Measurements from ENCODE around the gene SLCO3A1. TPM values are rescaled to one million over a fixed set of nuclear protein-coding genes. Genes with fewer than 3 reads are reported as not detected.

The SLCO3A1 gene
- total RNA-seq, 1 donor from 2014 or later, result 65.8 TPM

DNA sequence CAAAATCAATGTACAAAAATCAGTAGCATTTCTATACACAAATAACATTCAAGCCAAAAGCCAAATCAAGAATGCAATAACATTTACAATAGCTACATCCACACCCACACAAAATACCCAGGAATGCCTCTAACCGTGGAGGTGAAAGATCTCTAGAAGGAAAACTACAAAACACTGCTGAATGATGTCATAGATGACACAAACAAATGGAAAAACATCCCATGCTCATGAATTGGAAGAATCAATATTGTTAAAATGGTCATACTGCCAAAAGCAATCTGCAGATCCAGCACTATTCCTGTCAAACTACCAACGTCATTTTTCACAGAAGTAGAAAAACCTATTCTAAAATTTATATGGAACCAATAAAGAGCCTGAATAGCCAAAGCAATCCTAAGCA is 143.7 kb downstream of the SLCO3A1 start:
- Histone ChIP-seq H3K4me1 (peaks cover 9% of the 10 kb centered on the region), H3K27me3 (no peaks in the 10 kb centered on the region), H3K36me3 (no peaks in the 10 kb centered on the region), H3K27ac (no peak overlapping the region), H3K4me3 (no peak overlapping the region), H3K9me3 (no peaks in the 10 kb centered on the region)
- no peak for DNase-seq (ENCODE audit: extremely low spot score in 2 of 2)
- intact Hi-C loops (cut with DNase I), result no loop called here
- TF ChIP-seq, protein P1, sequence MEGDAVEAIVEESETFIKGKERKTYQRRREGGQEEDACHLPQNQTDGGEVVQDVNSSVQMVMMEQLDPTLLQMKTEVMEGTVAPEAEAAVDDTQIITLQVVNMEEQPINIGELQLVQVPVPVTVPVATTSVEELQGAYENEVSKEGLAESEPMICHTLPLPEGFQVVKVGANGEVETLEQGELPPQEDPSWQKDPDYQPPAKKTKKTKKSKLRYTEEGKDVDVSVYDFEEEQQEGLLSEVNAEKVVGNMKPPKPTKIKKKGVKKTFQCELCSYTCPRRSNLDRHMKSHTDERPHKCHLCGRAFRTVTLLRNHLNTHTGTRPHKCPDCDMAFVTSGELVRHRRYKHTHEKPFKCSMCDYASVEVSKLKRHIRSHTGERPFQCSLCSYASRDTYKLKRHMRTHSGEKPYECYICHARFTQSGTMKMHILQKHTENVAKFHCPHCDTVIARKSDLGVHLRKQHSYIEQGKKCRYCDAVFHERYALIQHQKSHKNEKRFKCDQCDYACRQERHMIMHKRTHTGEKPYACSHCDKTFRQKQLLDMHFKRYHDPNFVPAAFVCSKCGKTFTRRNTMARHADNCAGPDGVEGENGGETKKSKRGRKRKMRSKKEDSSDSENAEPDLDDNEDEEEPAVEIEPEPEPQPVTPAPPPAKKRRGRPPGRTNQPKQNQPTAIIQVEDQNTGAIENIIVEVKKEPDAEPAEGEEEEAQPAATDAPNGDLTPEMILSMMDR (IDR thresholded peaks at IDR 0.05), result no peak
- TF ChIP-seq POLR2AphosphoS5 (IDR thresholded peaks at IDR 0.05; ENCODE audit: insufficient read depth in 1 of 2, low read depth in 1 of 2) (no peak), POLR2A (IDR thresholded peaks at IDR 0.05) (no peak)

DNA sequence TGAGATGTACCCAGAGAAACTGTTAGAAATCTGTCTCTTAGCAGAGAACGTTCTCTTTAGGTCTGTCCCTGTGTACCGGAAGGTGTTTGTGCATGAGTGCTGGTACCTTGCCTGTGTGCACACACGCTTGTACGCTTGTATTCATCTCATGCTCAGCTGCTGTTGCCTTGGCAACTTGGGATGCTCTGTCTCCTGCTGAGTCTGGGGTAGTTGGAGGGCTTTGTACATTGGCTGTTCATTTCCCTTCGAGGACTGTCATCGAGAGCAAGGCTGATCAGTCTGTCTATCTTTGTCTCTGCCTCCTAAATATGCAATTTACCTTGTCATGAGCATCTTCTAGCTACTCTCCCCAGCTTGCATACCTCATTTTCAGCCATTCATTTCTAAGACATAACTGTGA is 147.2 kb downstream of the SLCO3A1 start:
- TF ChIP-seq POLR2A (IDR thresholded peaks at IDR 0.05) (no peak), POLR2AphosphoS5 (IDR thresholded peaks at IDR 0.05; ENCODE audit: insufficient read depth in 1 of 2, low read depth in 1 of 2) (no peak)
- TF ChIP-seq, protein P1 (IDR thresholded peaks at IDR 0.05), result no peak
- Histone ChIP-seq H3K27ac (no peak overlapping the region), H3K36me3 (no peaks in the 10 kb centered on the region), H3K4me3 (no peak overlapping the region), H3K4me1 (peaks cover 4% of the 10 kb centered on the region), H3K9me3 (no peaks in the 10 kb centered on the region), H3K27me3 (no peaks in the 10 kb centered on the region)
- no peak for DNase-seq (ENCODE audit: extremely low spot score in 2 of 2)
- intact Hi-C loops (cut with DNase I), result no loop called here

DNA sequence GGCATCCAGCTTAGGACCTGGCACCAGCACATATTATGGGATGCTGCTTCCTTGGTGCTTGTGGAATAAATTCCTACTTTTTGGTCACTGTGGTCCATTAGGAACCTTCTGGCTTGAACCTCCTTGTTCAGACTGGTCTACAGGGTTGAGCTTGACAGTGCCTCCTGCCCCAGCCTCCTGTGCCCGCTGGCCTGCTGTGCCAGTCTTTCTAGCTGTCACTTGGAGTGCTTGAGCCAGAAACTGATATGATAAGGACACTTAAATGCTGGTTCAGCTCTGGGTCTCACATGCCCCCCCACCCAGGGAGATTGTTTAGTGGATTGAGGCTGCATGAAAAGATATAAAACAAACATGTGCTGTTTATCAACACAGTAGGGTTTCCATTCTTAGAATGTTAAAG is 147.8 kb downstream of the SLCO3A1 start:
- Histone ChIP-seq H3K36me3 (no peaks in the 10 kb centered on the region), H3K27ac (no peak overlapping the region), H3K27me3 (no peaks in the 10 kb centered on the region), H3K4me1 (peaks cover 4% of the 10 kb centered on the region), H3K4me3 (no peak overlapping the region), H3K9me3 (no peaks in the 10 kb centered on the region)
- TF ChIP-seq, protein P1 (IDR thresholded peaks at IDR 0.05), result no peak
- TF ChIP-seq POLR2A (IDR thresholded peaks at IDR 0.05) (no peak), POLR2AphosphoS5 (IDR thresholded peaks at IDR 0.05; ENCODE audit: insufficient read depth in 1 of 2, low read depth in 1 of 2) (no peak)
- intact Hi-C loops (cut with DNase I), result no loop called here
- DNase-seq (ENCODE audit: extremely low spot score in 2 of 2), result no peak

DNA sequence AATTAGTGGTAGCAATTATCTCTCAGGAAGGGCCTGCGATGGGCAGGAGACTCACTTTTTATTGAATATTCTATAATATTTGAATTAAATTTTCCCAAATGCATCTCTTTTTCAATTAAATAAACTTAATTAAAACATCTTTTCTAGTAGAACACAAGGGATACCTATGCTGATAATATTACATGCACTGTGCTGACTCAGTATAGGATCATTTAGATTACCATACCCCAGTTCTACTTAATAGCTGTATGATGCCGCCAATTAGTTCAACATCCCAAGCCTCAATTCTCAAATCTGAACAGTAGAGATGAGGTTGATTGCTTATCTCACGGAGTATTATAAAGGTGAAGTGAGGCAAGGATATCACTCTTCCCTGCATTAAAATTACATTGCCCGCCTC is 149.2 kb downstream of the SLCO3A1 start:
- Histone ChIP-seq H3K4me3 (no peak overlapping the region), H3K27ac (no peak overlapping the region), H3K36me3 (no peaks in the 10 kb centered on the region), H3K9me3 (no peaks in the 10 kb centered on the region), H3K4me1 (peaks cover 4% of the 10 kb centered on the region), H3K27me3 (no peaks in the 10 kb centered on the region)
- TF ChIP-seq, protein P1 (IDR thresholded peaks at IDR 0.05), result no peak
- TF ChIP-seq POLR2A (IDR thresholded peaks at IDR 0.05), result no peak
- no peak for TF ChIP-seq POLR2AphosphoS5 (IDR thresholded peaks at IDR 0.05; ENCODE audit: insufficient read depth in 1 of 2, low read depth in 1 of 2)
- intact Hi-C loops (cut with DNase I), result no loop called here
- DNase-seq (ENCODE audit: extremely low spot score in 2 of 2), result no peak

DNA sequence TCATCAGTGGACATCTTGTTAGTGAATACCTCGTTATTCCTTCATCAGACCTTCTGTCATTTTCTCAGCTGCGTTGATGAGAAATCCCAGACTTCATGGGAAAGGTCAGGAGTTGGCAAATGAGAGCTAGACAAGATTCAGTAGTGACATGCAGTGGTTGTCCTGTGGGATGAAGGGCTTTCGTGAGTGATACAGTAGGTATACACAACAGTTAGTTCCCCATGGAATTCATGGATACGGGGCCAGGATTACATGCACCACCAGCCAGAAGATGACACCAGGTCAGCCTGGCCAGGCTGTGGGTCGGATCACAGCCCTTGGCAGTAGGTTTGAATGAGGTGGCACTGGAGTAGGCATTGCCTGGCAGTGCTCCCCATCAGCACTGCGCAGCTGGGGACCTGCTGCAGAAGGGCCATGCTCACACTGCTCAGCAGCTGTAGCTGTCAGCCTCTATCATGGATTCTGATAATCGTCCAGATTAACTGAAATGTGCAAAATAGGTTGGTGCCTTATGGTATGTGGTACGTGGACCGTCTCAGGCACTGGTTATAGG is 150.1 kb downstream of the SLCO3A1 start:
- TF ChIP-seq POLR2A (IDR thresholded peaks at IDR 0.05) (no peak), POLR2AphosphoS5 (IDR thresholded peaks at IDR 0.05; ENCODE audit: insufficient read depth in 1 of 2, low read depth in 1 of 2) (no peak)
- TF ChIP-seq, protein P1 (IDR thresholded peaks at IDR 0.05), result no peak
- Histone ChIP-seq H3K4me1 (peaks cover 4% of the 10 kb centered on the region), H3K27ac (no peak overlapping the region), H3K9me3 (no peaks in the 10 kb centered on the region), H3K27me3 (no peaks in the 10 kb centered on the region), H3K4me3 (no peak overlapping the region), H3K36me3 (no peaks in the 10 kb centered on the region)
- intact Hi-C loops (cut with DNase I), result no loop called here
- DNase-seq (ENCODE audit: extremely low spot score in 2 of 2), result no peak
